ENCODE results near the gene GRM4.

GRM4 gene

GRCh38 chr6:34155471-34156300 lies 9.8 kb upstream of the GRM4 start:
- H3K27ac ChIP-seq: peak overlapping the region; percentile 68; the same call in 1 of the 2 replicates
- TF ChIP-seq CTCF (conservative IDR thresholded peaks at IDR 0.05): no peak

DNA sequence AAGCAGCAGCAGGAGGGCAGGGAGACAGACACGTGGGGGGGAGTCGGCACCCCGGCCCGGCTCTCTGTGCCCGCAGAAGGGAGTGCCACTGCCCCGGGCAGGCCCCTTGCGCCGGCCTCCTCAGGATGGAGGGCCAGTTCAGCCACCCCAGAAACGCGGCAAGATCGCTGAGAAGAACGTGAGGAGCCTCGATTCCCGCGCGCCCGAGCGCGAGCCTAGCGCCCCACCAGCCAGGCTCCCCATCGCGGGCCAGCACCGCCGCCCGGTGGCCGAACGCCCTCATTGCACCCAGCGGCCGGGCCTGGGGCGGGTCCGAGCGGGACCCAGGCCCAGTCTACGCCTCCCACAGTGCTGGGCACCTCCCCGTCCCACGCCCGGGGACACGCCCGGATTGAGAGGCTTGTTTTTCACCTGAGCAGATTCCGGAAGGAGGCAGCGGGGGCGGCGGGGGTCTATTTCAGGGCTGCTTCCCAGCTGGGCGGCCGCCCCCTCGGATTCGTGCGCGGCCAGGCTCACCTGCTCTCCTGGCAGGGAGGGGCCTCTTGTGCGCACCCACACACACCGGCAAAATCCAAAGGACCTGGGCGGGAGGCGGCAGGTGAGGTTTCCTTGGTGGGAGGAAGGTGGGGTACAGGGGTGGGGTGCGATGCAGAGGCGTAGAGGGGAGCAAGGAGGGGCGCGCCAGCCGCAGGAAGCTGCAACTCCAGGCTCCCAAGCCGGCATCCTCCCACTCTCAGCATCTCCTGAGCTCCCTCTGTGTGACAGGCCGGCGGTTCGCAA lies 9.0 kb upstream of the GRM4 start:
- H3K27ac ChIP-seq: peak overlapping the region; percentile 68; the same call in 1 of the 2 replicates
- TF ChIP-seq CTCF (conservative IDR thresholded peaks at IDR 0.05): peak; percentile 100

DNA sequence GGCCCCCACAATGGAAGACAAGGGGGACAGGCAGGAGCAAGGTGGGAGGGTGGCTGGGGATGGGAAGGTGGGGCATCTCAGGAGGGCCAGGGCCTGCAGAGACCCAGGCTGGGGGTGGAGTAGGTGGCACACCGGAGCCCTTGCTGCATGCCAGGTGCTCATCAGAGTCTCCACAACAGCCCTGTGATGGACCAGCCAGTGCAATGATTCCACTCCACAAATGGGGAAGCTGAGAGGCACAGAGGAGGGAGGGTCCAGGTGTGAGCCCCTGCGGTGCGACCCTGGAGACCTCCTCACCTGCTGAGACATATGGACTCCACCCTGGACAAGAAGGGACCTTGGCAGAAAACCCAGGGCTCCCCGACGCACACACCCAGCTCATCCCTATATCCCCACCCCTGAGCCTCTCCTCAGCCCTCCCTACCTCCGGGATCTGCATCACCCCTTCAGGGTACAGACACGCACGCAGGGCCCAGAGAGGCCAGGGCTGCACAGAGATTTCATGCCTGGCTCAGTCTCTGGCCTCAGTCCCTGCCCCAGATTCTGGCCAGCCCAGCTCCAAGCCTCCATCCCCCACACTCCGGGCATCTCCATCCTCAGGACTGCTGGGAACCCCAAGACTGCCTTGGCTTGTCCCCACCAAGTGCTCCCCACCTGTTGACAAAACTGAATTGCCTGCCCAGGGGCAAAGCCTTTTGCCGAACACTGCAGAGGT lies 7.1 kb upstream of the GRM4 start:
- H3K27ac ChIP-seq: no peak overlapping the region
- TF ChIP-seq CTCF (conservative IDR thresholded peaks at IDR 0.05): no peak

DNA sequence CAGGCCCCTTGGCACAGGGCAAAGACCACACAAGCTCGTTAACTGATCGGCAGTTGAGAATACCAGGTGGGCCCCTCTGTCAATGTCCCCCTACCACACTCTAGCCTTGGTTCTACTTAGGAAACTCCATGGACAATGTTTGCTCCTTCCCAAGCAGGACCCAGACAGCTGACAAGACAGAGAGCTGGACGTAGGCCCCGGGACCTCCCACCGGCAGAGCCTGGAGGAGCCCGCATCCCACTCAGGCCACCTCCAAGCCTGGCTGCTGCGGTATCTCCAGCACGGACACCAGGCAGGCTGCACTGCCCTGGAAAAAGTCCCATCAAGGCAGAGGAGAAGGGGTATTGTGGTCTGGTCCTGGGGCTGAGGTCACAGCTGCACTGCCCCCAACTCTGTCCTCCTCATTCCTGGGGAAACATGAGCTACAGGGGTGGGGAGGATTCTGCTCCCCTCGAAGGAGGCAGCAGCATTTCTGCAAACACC lies 6.2 kb upstream of the GRM4 start:
- TF ChIP-seq CTCF (conservative IDR thresholded peaks at IDR 0.05): no peak
- H3K27ac ChIP-seq: no peak overlapping the region

DNA sequence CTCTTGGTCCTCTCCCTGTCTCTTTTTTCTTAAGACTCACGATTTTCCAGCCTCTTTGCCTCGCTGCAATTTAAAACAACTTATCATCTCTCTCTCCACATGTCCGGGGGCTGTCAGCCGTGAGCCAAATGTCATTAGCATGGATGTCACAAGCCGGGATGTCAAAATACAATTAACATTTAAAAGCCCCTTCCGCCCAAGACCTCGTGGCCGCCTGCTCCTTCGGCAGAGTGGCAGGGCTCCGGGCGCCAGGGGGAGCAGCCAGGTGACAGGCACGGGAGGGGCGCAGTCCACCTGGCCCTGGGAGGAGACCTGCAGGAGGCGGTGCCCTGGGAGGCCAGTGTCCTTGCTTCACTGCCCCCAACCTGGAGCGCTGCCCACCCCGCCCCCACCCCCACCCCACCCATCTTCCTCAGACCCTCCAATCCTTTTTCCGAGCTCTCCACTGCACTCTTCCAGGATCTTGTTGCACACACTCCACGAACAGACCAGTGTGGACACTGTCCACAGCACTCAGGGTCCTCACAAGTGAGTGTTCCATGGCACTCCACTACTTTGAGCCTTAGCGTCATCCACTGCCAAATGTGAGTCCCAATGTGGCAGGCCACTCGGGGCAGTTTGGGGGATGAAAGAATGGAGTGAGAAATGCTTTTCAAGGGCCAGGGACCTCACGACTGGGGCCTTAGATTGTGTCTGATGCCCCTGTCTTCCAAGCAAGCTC lies 5.6 kb upstream of the GRM4 start:
- peak; percentile 15 for TF ChIP-seq CTCF (conservative IDR thresholded peaks at IDR 0.05)
- no peak overlapping the region for H3K27ac ChIP-seq

DNA sequence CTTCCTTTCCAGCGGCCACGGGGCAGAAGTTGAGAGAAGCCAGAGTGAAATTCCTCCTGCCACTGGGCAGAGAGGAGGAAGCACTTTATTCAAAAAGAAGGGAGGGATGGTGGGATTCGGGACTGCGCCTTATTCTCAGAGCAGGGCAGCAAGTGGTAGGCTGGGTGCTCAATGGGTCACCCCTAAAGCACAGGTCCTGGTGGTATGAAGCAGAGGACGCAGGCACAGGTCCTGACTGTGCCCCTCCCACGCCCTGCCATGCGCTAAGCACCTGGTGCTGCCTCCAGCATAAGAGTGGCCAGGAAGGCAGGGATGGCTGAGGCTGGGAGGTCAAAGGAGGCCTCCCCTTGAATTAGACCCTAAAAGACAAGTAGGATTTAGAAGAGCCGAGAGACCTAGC lies 4.9 kb upstream of the GRM4 start:
- H3K27ac ChIP-seq: no peak overlapping the region
- no peak for TF ChIP-seq CTCF (conservative IDR thresholded peaks at IDR 0.05)
